HG03521 (cell line): ENCODE results near the gene NTSR2.
A peak's percentile ranks its signal among the peaks of the same experiment; 100 is the strongest.

Source experiments
- ATAC-seq: cut with Tn5 transposase; IDR thresholded peaks from one replicate; pipeline ENCODE4 v1.9.1; 2021; ENCODE audit warnings: mild to moderate bottlenecking, moderate library complexity; ENCODE audit not compliant: unreplicated experiment

NTSR2 gene

DNA sequence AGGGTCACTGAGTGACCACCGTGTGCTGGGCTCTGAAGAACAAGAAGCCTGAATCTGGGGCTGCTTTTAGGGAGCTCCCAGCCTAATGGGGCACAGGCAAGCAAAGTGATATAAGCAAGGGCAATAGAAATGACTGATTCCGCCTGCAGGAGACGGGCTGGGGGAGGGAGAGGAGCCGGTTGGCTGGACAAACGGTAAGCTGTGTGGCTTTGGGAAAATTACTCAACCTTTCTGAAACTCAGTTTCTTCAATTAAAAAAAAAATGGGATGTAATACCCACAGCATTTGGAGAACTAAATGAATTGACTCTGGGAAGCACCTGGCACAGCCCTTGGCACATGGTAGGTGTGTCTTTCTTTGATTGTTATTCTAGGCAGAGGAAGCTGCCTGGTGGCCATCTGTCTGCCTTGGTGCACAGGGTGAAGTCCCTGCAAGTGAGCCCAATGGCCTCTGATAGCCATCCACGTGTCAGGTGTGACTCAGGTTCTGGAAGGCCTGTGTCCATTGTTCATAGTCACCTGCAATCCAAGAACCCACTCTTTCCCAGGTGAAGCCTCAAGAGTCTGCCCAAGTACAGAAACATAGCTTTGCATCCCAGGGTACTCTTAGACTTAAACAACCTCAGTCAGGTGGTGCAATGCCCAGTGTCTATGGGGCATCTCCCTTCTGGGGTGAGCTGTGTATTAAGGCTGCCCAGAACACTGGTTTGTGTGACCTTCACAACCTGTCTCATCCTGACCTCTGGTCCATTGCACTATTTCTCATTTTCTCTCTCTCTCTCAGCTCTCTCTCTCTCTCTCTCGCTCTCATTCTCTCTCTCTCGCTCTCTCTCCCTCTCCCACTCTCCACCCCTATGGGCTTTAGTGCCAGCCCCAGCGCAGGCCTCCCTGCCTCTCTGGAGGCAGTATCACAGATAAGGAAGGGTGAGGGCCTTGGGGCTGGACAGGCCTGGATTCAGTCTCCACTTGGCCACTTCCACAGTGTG lies 30.0 kb upstream of the NTSR2 start:
- ATAC-seq, result no peak

DNA sequence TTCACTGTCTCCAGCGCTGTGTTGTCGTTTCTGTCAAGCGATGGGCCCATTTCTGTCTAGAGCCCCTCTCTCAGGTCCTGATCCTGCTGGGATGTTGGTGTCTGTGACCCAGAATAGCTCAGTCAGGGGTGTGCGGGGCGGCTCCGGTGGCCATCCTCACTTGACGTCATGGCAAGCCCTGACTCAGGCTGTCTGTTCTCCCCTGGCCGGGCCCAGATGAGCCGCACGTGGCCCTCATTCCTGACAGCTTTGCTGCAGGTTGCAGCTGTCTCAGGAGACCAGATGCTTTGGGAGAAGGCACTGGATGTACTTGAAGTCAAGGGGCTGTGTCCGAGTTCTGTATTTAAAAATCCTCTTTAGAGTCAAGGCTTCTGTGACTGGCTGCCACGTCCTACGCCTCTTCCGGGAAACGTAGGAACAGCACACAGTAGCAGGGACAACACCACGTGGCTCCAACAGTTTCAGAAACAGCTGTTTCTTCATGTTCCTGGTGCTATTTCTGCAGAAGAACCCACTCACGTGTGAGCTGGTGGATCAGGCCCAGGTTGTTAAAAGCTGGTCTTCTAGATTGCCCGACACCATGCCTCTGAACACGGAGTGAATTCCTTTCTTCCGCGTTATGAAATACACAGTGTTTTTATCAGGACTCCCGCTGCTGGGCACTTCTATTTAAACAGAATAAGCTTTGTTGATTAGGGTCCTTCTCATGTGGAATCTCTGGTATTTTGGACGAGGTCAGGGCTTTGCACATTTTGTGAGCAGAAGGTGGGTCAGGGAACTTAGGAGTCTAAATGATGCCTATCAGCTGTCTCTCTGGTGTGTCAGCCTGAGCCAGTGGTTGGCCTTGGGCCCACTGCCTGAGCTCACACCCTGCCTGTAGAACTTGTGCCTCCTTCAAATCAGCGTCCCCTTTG lies 28.3 kb upstream of the NTSR2 start:
- ATAC-seq, result no peak

DNA sequence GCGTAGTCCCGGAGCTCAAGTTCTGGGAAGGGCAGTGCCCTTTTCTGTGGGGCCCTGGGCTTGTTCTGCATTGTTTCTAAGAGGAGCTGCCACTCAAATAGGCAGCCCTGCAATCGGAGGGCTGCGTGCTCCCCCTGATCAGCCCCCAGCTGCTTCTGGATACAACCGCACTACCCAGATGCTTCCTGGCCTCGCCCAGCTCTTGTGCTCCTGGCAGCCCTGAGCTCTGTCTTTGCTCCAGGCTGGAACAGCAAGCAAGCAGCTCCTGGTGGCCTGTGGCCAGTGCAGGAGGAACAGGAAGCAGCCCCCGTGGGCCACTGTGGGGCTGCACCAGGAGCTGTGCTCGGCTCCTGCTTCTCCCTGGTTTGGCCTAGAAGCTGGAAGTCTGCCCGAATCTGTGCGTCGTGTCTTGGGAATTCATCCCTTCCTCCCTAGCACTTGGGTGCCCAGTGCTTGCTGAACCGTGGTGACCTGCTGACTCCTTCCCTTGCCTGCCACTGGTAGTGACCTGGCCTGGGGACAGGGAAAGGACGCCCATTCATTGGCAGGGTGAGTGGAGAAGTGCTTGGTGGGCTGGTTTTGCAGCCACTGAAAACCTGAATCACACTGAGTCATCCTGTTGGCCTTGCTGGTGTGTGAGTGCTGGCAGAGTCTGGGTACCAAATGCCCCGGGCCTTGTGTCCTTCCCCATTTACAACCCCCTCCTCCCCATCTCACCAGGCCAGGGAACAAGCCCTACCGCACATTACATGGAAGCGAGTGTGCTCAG lies 27.3 kb upstream of the NTSR2 start:
- ATAC-seq, result no peak

DNA sequence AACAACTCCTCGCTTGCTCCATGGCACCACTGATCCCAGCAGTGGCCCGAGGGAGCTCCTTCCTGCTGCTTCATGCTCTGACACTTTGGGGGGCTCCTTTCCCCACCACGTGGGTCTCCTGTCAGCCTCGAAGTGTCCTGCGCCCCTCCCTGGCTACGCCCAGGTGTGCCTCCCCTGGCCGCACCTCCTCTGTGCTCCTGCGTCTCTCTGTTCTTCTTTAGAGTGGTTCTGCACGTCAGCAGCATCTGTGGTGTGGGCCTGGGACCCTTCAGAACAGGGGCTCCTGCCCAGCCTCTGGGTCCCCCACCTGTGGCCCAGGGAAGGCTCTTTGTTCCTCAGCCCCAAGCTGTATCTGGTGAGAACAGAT lies 26.7 kb upstream of the NTSR2 start:
- no peak for ATAC-seq

DNA sequence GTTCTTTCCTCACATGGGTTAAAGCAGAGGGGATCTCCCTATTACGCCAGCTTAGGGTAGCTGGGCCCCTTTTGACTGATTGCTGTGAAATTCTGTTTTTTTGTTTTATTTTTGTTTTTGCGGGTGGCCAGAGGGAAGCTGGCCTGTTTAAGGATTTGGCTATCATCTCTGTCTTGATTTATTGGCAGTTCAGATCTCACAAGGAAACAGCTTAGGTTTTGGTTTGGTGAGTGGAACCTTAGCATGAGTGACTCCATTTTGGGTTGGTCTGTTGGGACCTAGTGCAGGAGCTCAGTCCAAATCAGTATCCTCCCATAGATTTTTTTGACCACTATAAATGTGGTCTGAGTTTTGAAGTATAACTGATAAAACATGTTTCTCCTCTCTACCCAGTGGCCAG lies 25.6 kb upstream of the NTSR2 start:
- no peak for ATAC-seq

DNA sequence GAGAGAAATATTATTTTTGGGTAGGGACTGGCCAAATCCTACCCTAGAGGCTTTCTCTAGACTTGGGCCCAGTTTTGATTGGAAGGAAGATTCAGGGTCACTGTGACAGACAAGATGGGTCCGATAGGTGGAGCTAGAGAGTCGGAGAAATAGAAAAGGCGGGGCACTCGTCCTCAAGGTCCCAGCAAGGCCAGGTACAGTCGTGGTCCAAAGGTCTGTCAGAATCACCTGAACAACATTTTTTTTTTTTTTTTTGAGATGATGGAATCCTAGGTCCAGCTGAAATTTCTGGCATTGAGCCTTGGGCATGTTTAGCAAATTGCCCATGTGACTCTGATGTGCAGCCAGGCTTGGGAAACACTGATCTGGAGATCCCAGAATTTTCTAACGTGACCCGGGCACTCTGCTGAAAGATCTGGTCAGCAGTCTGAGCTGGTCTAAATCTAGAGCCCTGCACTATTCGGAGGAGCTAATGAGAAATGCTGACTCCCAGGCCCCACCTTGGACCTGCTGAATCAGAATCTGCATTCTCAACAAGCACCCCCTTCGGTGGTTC lies 23.0 kb upstream of the NTSR2 start:
- peak; percentile 73 for ATAC-seq

DNA sequence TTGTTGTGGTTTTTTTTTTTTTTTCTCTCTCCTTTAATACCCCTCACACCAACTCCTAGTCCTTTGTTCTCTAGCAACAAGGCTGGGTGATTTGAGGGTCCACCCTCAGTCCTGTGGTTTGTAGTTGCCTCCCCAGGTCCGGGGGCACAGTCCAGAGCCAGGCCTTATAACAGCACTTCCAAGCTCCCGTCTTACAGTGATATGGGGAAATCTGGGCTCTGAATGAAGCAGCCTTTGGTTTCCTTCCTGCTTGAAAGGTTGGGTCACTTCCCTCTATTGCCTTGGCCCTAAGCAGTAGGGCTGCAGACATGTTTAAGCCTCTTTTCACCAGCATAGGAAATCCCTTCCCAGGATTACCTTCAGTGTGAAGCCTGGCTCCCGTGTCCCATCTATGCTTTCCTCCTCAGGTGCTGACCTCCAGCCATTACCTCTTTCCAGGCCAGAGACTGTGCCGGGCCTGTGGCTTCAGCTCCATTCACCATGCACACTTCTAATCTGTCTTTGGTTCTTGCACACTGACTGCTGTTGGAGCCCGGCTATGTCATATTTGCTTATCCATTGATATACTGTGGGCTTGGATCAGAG lies 21.2 kb upstream of the NTSR2 start:
- ATAC-seq, result no peak

DNA sequence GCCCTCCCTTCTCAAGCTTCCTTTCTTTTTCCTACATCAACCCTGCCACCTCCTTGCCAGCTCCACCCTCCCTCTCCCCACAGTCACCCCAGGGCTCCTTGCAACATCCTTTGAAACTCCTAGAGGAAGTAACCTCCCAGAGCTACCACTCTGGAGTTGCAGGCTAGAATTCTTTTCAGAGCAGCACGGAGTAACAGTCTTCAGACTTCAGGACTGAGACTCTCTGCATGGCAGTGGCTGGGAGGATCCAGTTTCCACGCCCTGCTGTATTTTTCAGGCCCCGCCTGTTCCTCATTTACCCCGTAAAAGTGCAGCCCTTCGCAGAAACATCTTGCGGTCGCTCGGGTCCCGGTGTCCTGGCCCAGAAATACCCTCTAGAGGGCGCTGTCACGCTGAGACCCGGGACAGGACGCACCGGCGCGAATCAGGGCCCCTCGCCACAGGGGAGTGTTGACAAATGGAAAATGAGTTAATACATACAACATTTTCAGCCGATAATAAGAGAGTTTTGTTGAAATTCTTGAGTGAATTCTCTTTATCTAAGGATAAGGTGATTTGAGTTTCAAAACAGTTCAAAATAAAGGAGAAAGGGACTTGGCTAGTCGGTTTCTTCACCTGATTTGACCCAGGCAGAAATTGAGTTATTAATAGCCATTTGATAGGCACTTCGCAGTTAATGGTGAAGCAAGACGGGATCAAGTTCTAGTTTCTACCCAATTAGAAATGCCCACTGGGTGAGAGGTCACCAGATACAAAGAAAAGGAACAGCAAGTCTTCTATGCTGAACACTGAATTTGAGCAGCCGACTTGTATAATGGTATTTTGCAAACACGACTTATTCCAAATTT lies 18.5 kb upstream of the NTSR2 start:
- peak; percentile 77 for ATAC-seq

DNA sequence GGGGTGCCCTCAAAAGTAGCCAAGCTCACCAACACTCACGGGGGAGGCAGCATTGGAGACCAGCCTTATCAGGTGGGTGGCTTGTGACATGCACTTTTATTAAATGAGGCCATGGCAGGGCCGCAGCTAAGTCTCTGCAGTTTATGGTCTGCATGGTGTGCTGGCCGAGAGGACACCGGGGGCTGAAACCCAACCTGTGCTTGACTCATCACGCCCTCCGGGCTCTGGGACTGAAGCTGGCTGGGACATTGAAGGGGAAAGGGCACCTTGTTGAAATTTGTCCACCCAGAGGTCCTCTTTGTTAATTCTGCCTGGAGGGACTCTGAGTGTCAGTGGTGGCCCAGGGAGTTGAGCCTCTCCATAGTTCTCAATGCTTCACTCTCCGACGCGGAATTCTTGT lies 17.7 kb upstream of the NTSR2 start:
- no peak for ATAC-seq

DNA sequence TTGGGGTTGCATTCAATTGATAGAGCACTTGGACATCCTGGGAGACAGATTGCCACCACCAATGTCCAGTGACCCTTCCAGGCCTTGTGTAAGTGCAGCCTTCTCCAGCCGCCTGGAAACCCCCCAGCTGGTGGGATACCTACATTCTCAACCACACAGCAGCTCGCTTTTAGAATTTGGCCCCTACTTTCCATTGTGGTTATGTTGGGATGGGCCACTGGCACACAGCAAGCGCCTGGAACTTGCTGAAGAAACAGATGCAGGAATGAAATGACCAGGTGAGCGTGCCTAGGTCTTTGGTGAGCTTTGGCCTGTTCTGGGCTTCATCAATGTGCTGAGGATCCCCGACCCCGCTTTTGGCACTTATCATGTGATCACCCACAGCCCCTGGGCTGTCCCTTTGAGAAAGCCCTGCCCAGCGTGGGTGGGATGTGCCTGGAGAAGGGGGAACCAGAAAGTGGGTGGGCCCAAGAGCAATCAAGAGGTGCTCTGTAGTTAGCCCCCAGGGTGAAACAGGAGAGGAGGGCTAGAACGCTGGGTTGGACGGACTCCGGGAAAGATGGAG lies 16.0 kb upstream of the NTSR2 start:
- no peak for ATAC-seq

DNA sequence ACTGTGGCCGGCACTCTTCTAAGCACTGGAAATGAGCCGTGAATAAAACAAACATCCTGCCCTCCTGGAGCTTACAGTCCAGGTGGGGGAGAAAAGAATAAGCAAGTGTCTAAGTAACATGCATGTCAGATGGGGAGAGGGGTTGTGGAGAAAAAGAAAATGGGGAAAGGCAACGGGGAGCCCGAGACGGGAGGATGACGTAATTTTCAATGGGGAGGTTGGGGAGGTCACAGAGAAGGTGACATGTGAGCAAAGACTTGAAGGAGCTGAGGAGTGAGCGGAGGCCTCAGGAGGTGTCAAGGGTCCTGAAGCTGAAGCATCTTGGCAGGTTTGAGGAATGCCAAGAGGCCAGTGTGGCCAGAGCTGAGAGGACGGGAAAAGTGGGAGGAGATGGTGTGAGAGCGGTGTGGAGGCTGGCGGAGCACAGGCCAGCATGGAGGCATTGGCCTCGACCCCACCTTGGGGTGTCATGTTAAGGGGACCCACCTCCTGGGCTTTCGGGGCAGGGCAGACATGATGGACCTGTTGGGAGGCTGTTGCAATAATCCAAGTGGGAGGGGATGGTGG lies 15.0 kb upstream of the NTSR2 start:
- ATAC-seq, result no peak

DNA sequence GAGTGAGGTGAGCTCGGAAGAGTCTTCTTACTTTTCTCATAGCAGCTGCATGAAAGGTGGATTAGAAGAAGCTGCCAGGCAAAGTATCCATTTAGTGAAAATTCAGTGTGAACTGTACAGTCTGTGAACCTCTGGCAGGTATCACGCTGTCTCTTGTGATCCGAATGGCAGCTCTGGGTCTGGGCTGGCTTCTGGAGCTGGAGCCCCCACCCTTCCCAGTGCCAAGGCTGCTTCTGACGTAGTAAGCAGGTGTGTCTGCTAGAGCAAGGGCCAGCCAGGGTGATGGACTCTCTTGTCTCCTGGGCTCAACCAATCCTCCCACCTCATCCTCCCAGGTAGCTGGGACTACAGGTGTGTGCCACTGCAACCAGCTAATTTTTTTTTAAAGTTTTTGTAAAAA lies 14.0 kb upstream of the NTSR2 start:
- ATAC-seq, result no peak

DNA sequence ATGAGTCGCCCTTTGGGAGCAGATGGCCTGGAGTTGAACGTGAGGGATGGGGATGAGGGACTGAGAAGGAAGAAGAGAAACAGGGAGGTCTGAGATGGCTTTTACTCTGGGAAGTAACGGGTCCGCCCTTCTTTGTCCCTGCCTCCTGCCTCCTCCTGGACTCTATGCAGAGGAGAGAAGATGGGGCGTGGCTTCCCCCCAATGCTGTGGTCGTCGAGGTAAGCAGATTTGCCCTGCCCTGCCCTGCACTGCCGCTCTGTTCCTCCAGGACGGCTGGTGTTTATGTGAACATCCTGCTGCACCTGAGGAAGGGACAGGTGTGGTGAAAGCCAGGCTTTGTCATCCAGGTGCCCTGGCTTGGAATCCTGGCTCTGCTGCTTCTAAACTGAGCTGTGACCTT lies 13.5 kb upstream of the NTSR2 start:
- ATAC-seq, result no peak

DNA sequence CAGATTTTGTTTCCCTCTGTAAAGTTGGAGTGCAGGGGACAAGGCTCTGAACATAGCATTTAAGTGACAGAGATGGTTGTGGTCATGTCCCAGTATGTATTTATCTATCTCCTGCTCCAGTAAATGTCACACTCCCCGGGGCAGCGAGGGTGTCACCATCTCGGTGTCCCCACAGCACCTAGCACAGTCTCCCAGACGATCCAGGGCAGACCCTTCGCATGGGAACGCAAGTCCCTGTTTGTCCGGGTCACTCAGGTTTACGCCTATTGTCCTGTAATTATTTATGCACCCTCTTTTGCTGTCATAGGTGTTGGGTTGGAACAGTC lies 12.6 kb upstream of the NTSR2 start:
- no peak for ATAC-seq

DNA sequence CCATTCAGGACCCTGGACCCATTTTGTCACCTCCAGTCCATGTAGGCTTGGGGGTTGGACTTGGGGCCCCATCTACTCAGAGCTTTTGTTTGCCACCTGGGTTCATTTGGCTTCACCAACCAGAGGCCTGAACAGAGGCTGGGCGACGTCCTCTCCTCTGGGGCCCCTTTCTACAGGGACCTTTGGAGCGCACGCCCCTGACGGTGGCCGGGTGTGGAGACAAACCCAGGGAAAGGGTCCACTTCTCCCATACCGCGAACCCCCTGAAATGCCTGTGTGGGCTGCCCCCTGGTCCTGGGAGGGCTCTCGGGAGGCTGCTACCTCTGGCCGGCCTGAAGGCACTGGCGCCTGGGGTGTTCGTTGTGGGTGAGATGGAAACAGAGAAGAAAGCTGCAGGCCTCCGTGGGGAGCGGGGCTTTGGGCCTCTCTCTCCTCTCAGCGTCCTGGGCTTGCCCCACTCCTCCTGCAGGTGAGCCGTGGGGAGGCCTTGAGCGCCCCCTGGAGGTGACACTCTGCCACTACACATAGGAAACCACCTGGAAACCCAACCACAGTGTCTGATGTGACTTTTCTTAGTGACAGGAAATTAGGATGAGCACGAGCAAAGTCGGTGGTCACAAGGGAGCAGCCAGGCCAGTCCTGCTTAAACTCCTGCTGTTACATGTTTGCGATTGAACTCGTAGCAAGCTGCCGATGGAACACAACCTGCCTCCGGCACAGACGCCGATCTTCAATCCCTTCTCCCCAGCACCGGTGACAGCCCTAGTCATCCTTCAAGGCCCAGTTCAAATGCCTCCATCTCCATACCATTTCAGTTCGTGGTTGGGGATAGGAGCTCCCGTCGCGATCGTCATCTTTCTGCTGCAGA lies 12.0 kb upstream of the NTSR2 start:
- ATAC-seq, result peak; percentile 52

DNA sequence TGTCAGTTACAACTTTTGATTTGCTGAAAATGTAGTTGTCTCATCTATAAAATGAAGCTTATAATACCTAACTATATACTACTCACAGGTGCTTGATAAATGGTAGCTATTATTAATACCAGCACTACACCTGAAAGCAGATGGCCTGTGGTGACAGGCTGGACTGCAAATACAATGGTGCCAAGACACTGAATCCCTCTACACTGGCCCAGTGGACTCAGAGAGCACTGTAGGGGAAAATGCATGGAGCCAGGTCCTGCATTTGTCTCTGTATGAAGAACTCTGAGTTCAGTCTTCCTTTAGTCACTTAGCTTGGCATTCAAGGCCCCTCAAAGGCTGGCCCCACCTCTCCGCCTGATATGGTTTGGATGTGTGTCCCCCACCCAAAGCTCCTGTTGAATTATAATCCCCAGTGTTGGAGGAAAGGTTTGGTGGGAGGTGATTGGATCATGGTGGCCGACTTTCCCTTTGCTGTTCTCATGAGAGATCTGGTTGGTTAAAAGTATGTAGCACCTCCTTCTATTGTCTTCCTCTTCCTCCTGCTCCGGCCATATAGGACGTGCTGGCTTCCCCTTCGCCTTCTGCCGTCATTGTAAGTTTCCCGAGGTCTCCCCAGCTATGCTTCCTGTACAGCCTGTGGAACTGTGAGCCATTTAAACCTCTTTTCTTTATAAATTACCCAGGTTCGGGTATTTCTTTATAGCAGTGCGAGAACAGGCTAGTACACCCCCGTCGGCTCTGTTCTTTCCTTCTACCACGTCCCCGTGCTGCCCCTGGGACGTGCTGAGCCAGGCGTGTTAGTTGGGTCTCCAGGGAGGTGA lies 11.1 kb upstream of the NTSR2 start:
- ATAC-seq, result no peak
